Activated B cell treated with CpG ODN at 0.5 μM for 24 hours (primary cell): ENCODE results near the gene CDC42BPB. TPM values are rescaled to one million over a fixed set of nuclear protein-coding genes. Genes with fewer than 3 reads are reported as not detected.

Experiments used
- ATAC-seq: fragments of 200-7000 bp; cut with Tn5 transposase; one replicate; pipeline ENCODE4 v1.10.0; 2021; ENCODE audit warnings: low read depth, mild to moderate bottlenecking, moderate library complexity
- CTCF ChIA-PET: fragments of 350-600 bp; sonication (Branson Sonifier 250); formaldehyde crosslinking; loops from one replicate; lab custom pipeline; 2021; ENCODE audit warnings: antibody characterized with exemption; lab: Charles Lee
- POLR2A ChIA-PET: fragments of 350-600 bp; sonication (Branson Sonifier 250); formaldehyde crosslinking; loops from one replicate; lab custom pipeline; 2021; ENCODE audit warnings: antibody characterized with exemption; lab: Charles Lee
- DNase-seq: peaks from one replicate; pipeline ENCODE4 v3.0.0; 2022
- H3K27ac Mint-ChIP-seq: one replicate; pipeline ENCODE4 v1.8.0; 2020; ENCODE audit warnings: mixed read lengths
- H3K27me3 Mint-ChIP-seq: one replicate; pipeline ENCODE4 v1.8.0; 2021; ENCODE audit warnings: mixed read lengths
- H3K36me3 Mint-ChIP-seq: one replicate; pipeline ENCODE4 v1.8.0; 2021; ENCODE audit warnings: low read depth, mixed read lengths
- H3K4me1 Mint-ChIP-seq: one replicate; pipeline ENCODE4 v1.8.0; 2021; ENCODE audit warnings: mixed read lengths
- H3K4me3 Mint-ChIP-seq: one replicate; pipeline ENCODE4 v1.8.0; 2020; ENCODE audit warnings: mild to moderate bottlenecking, mixed read lengths
- H3K9me3 Mint-ChIP-seq: one replicate; pipeline ENCODE4 v1.8.0; 2020; ENCODE audit warnings: mixed read lengths
- intact Hi-C: fragments of 100-400 bp; cut with micrococcal nuclease; formaldehyde crosslinking; loops from one replicate; pipeline ENCODE4 v1.15.1; 2024
- total RNA-seq: library from RNA; stranded (reverse); gene quantifications from 2 replicates; pipeline ENCODE4 v1.2.3, GENCODE V29; 2022
- TF ChIP-seq, protein P1 (sequence below): fragments of 200-600 bp; IDR thresholded peaks from one replicate; pipeline ENCODE4 v1.8.0; 2022; ENCODE audit warnings: antibody characterized with exemption, mild to moderate bottlenecking

CDC42BPB gene
- total RNA-seq, 1 donor from 2014 or later = 38.5 TPM

DNA sequence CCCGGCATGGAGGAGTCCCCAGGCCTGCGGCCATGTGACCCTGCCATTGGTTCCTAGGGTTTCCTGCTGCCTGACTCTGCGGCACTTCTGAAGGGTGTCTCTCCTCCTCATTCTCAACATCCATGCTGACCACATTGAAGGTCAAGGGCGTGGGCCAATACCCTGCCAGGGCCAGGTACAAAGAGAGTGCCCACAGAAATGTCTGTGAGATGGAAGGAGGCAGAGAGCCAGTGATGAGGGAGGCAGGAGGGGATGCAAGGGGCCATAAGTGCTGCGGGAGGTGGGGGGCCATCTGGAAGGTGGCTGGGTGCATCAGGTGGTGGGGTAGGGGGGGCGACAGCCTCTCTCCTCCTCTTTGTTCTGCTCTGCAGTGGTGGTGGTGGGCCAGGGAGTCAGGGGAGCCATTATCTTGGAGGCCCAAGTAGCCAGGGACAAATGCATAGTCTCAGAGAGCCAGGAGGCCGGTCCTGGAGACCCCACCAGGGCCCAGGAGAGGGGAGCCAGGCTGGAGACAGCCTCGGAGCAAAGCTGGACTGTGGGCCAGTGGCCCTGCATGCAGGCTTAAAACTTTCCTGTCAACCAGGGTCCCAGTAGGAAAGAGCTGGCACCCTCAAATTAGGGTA is 13.0 kb upstream of the CDC42BPB start:
- H3K36me3 Mint-ChIP-seq = no peaks in the 10 kb centered on the region
- H3K4me3 Mint-ChIP-seq = no peak overlapping the region
- peaks cover 5% of the 10 kb centered on the region for H3K4me1 Mint-ChIP-seq
- POLR2A ChIA-PET = no interaction called here
- ATAC-seq (no peak), DNase-seq (no peak)
- H3K9me3 Mint-ChIP-seq = no peaks in the 10 kb centered on the region
- CTCF ChIA-PET = no interaction called here
- intact Hi-C loops = no loop called here
- TF ChIP-seq, protein P1, sequence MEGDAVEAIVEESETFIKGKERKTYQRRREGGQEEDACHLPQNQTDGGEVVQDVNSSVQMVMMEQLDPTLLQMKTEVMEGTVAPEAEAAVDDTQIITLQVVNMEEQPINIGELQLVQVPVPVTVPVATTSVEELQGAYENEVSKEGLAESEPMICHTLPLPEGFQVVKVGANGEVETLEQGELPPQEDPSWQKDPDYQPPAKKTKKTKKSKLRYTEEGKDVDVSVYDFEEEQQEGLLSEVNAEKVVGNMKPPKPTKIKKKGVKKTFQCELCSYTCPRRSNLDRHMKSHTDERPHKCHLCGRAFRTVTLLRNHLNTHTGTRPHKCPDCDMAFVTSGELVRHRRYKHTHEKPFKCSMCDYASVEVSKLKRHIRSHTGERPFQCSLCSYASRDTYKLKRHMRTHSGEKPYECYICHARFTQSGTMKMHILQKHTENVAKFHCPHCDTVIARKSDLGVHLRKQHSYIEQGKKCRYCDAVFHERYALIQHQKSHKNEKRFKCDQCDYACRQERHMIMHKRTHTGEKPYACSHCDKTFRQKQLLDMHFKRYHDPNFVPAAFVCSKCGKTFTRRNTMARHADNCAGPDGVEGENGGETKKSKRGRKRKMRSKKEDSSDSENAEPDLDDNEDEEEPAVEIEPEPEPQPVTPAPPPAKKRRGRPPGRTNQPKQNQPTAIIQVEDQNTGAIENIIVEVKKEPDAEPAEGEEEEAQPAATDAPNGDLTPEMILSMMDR = no peak
- no peak overlapping the region for H3K27ac Mint-ChIP-seq
- H3K27me3 Mint-ChIP-seq = no peaks in the 10 kb centered on the region

DNA sequence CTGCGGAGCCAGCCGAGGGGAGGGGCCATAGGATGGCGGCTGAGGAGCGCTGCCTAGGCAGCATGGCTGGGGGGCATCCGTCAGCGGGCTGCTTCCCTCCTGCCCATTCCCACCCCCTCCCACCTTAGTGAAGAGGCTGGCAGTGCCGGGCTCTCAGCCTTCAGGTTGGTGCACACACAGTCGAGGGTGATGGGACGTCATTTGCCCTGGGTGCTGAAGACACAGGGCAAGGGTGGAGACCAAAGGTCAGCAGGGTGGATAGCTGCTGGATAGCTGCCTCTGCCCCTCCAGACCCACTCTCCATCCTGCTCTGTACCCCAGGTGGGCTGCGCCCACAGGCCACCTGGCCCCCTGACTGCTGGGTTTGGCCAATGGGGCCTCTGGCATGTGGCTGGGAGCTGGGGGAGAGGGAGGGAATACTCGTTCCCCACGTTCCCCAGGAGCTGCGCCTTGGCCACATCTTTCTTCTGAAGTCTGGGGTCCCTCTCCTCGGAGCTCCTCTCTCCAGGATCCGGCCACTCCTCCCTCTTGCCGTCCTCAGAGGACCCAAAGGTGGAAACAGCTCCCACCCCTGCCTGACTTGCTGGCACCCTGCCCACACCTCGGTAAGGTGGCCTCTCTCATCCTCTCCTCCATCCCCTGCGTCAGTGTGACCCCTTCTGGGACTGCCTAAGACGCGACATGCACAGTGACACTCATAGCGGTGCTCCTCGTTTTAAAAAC is 11.2 kb upstream of the CDC42BPB start:
- no peak overlapping the region for H3K4me3 Mint-ChIP-seq
- H3K4me1 Mint-ChIP-seq = no peaks in the 10 kb centered on the region
- POLR2A ChIA-PET = no interaction called here
- CTCF ChIA-PET = no interaction called here
- no peaks in the 10 kb centered on the region for H3K9me3 Mint-ChIP-seq
- DNase-seq (no peak), ATAC-seq (no peak)
- no peaks in the 10 kb centered on the region for H3K36me3 Mint-ChIP-seq
- intact Hi-C loops = no loop called here
- peaks cover 3% of the 10 kb centered on the region for H3K27me3 Mint-ChIP-seq
- H3K27ac Mint-ChIP-seq = no peak overlapping the region
- TF ChIP-seq, protein P1 = no peak

DNA sequence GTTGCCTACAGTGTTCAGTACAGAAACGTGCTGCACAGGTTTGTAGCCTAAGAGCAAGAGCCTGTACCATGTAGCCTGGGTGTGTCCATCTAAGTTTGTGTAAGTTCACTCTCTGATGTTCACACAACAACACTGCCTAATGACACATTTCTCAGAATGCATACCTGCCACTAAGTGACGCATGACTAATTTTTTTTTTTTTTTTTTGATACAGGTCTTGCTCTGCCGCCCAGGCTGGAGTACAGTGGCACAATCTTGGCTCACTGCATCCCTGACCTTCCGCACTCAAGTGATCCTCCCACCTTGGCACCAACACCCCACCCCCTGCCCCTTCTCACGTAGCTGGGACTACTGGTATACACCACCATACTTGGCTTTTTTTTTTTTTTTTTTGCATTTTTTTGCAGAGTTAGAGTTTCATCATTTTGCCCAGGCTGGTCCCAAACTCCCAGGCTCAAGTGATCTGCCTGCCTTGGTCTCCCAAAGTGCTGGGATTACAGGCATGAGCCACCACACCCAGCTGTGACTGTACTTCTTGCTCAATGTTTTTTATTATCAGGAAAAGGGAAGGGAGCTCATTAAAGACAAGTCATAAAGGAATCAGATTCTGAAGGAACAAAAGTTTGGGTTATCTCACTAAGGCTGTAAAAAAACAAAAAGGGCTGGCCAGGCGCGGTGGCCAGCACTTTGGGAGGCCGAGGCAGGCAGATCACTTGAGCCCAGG is 10.0 kb upstream of the CDC42BPB start:
- H3K36me3 Mint-ChIP-seq = no peaks in the 10 kb centered on the region
- DNase-seq (no peak), ATAC-seq (no peak)
- intact Hi-C loops = no loop called here
- H3K27ac Mint-ChIP-seq = no peak overlapping the region
- no peak overlapping the region for H3K4me3 Mint-ChIP-seq
- peaks cover 3% of the 10 kb centered on the region for H3K27me3 Mint-ChIP-seq
- TF ChIP-seq, protein P1 = no peak
- no peaks in the 10 kb centered on the region for H3K9me3 Mint-ChIP-seq
- no peaks in the 10 kb centered on the region for H3K4me1 Mint-ChIP-seq
- POLR2A ChIA-PET = no interaction called here
- CTCF ChIA-PET = no interaction called here

DNA sequence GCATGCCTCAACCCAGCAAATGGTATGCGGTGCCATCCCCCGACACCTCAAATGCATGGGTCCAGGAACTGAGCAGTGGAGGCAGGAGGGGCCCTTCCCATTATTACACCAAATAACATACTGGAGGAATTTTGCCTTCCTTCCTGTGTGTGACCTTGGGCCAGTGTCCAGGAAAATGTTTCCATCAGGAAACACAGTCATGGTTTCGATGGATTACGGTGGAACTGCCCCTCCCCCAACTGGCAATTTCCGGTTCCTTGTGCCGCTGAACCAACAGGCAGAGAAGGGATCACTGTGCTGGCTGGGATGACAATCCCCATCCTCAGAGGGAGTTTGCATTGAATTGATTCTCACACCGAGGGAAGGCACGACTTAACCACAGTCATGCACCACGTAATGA is 9.1 kb upstream of the CDC42BPB start:
- ChIA-PET POLR2A (no interaction called here), CTCF (no interaction called here)
- Mint-ChIP-seq H3K27me3 (peaks cover 3% of the 10 kb centered on the region), H3K36me3 (no peaks in the 10 kb centered on the region), H3K4me3 (no peak overlapping the region), H3K9me3 (no peaks in the 10 kb centered on the region), H3K27ac (no peak overlapping the region), H3K4me1 (no peaks in the 10 kb centered on the region)
- intact Hi-C loops = no loop called here
- DNase-seq (no peak), ATAC-seq (no peak)
- TF ChIP-seq, protein P1 = no peak

DNA sequence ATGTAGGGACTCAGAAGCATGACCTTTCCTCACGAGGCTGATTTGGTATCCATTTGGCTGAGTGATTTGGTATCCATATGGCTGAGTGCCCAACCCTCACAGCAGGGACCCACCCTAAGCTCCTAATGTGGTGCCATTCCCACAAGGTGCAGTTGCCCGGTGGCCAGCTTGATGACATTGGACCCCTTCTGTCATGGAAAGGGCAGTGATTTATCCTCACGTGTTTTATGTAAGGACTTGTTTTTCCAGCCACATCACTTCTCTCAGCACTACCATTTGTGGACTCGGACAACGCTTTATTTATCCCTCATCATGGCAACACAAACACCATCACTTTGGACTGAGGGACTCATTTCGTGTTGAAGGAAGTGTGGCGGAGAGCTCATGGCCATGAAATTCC is 8.5 kb upstream of the CDC42BPB start:
- Mint-ChIP-seq H3K4me1 (no peaks in the 10 kb centered on the region), H3K4me3 (no peak overlapping the region), H3K36me3 (no peaks in the 10 kb centered on the region), H3K27me3 (peaks cover 3% of the 10 kb centered on the region), H3K27ac (no peak overlapping the region), H3K9me3 (no peaks in the 10 kb centered on the region)
- no peak for DNase-seq
- CTCF ChIA-PET = no interaction called here
- TF ChIP-seq, protein P1 = no peak
- intact Hi-C loops = no loop called here
- no peak for ATAC-seq
- POLR2A ChIA-PET = no interaction called here
